Measurements from ENCODE around the gene PCYT1A.

DNA sequence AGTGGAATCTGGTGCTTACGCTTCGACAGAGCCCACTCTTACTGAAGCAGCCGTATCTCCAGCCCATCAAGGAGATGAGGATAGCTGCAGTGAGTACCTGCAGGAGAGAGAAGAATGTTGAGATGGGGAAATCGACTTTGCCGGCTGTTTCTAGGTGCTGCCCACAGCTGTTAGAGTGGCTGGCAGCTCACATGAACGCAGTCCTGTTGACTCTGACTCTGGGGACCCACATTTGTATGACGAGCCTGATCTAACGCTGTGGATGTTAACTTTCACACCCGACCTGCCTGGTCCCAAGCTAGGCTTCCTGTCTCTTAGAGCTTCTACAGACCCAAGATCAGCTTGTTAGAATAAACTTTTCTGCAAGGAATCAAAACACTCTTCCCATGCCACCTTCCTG is 39.4 kb upstream of the PCYT1A start:
- TF ChIP-seq, protein P1, sequence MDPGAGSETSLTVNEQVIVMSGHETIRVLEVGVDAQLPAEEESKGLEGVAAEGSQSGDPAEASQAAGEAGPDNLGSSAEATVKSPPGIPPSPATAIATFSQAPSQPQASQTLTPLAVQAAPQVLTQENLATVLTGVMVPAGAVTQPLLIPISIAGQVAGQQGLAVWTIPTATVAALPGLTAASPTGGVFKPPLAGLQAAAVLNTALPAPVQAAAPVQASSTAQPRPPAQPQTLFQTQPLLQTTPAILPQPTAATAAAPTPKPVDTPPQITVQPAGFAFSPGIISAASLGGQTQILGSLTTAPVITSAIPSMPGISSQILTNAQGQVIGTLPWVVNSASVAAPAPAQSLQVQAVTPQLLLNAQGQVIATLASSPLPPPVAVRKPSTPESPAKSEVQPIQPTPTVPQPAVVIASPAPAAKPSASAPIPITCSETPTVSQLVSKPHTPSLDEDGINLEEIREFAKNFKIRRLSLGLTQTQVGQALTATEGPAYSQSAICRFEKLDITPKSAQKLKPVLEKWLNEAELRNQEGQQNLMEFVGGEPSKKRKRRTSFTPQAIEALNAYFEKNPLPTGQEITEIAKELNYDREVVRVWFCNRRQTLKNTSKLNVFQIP (CRISPR knock-in tag; IDR thresholded peaks at IDR 0.05; ENCODE audit: borderline replicate concordance, low read depth): no peak
- no peak for TF ChIP-seq ZC3H10 (CRISPR knock-in tag; IDR thresholded peaks at IDR 0.05)
- TF ChIP-seq SNAI2 (CRISPR knock-in tag; IDR thresholded peaks at IDR 0.05): no peak
- TF ChIP-seq ZFP3 (CRISPR knock-in tag; IDR thresholded peaks at IDR 0.05): no peak
- TF ChIP-seq, protein P2, sequence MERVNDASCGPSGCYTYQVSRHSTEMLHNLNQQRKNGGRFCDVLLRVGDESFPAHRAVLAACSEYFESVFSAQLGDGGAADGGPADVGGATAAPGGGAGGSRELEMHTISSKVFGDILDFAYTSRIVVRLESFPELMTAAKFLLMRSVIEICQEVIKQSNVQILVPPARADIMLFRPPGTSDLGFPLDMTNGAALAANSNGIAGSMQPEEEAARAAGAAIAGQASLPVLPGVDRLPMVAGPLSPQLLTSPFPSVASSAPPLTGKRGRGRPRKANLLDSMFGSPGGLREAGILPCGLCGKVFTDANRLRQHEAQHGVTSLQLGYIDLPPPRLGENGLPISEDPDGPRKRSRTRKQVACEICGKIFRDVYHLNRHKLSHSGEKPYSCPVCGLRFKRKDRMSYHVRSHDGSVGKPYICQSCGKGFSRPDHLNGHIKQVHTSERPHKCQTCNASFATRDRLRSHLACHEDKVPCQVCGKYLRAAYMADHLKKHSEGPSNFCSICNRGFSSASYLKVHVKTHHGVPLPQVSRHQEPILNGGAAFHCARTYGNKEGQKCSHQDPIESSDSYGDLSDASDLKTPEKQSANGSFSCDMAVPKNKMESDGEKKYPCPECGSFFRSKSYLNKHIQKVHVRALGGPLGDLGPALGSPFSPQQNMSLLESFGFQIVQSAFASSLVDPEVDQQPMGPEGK (CRISPR knock-in tag; IDR thresholded peaks at IDR 0.05; ENCODE audit: borderline replicate concordance): no peak

Data from SK-N-SH treated with all-trans-retinoic acid at 6 μM for 48 hours (cell line).